ENCODE data around the gene FGF3. TPM values are rescaled to one million over a fixed set of nuclear protein-coding genes. Genes with fewer than 3 reads are reported as not detected.

Gene FGF3
- polyA plus RNA-seq, 1 donor (not counting 4 experiments of a cell fraction or from before 2014, with no cell fraction given), result not detected

GRCh38 chr11:69799097-69799496, 20.1 kb downstream of the FGF3 start:
- no peak overlapping the region for H2AFZ ChIP-seq (ENCODE audit: control insufficient read depth, low read length)
- no peak overlapping the region for H3K27ac ChIP-seq (ENCODE audit: control insufficient read depth, insufficient read depth, low read length)
- H3K4me1 ChIP-seq (ENCODE audit: control insufficient read depth, extremely low read depth, insufficient read depth, low read length), result no peaks in the 10 kb centered on the region
- TF ChIP-seq CTCF (optimal IDR thresholded peaks at IDR 0.05 in 1 of 3, IDR thresholded peaks at IDR 0.05 in 1 of 3, conservative IDR thresholded peaks at IDR 0.05 in 1 of 3; ENCODE audit: extremely low read depth in 1 of 3, insufficient read depth in 2 of 3, low read length in 3 of 3) (no peak), EZH2 (IDR thresholded peaks at IDR 0.05; ENCODE audit: low read length) (no peak)
- no peak overlapping the region for H3K9ac ChIP-seq (ENCODE audit: control insufficient read depth, extremely low read depth, insufficient read depth, low read length)
- H3K9me3 ChIP-seq (ENCODE audit: control insufficient read depth, low read depth, low read length), result no peaks in the 10 kb centered on the region
- peaks cover 5% of the 10 kb centered on the region for H3K27me3 ChIP-seq (ENCODE audit: control insufficient read depth, extremely low read depth, insufficient read depth, low read length)
- H3K79me2 ChIP-seq (ENCODE audit: control insufficient read depth, insufficient read depth, low read length), result no peaks in the 10 kb centered on the region
- H3K4me3 ChIP-seq (ENCODE audit: control insufficient read depth in 2 of 3, extremely low read depth in 1 of 3, insufficient read depth in 2 of 3, low read depth in 1 of 3, low read length in 3 of 3), result no peak overlapping the region
- no peaks in the 10 kb centered on the region for H3K36me3 ChIP-seq (ENCODE audit: control insufficient read depth in 2 of 2, extremely low read depth in 1 of 2, insufficient read depth in 2 of 2, low read length in 2 of 2)
- FAIRE-seq (no peak), DNase-seq (ENCODE audit: low read depth, low spot score) (no peak)
- H3K9me1 ChIP-seq (ENCODE audit: control insufficient read depth, extremely low read depth, insufficient read depth, low read length), result no peaks in the 10 kb centered on the region
- no peaks in the 10 kb centered on the region for H4K20me1 ChIP-seq (ENCODE audit: control insufficient read depth, extremely low read depth, insufficient read depth, low read length)
- dilution Hi-C loops (cut with MboI; ENCODE audit: extremely low pct_ligation_motif_present, low sequenced_read_pairs), result no loop called here
- H3K4me2 ChIP-seq (ENCODE audit: control insufficient read depth, extremely low read depth, insufficient read depth, low read depth, low read length), result no peak overlapping the region

DNA sequence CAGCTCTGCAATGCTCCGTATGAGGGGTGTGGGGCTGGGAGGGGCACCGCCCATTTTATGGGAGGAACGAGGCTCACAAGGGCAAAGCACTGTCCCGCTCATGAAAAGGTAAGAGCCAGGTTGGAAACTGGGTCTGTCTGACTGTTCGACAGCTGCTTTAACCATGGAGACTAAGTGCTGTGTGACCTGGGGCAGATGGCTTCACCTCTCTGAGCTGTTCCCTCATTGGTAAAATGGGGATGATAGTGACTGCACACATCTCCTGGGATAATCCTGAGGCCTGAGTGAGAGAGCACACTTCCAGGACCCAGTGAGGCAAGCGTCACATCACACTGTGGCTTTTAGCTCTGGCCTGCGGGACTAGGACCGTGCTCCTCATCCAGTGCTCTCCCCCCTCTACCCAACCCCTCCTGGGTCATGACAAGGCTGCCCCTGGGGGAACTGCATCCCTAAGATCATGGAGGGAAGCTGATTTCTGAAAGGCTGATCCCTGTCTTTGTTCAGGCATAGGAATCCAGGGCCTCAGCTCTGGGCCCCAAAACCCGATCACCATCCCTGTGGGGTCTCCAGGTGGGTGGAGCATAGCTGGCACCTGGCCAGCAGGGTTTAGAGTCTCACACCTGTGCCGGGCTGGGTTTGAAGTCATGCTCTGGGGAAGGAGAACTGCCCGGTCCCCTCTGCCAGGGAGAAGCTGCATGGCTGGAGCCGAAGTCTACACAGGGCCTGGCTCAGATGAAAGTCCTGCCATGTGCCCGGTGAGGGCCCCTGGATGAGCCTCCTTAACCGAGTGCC, 21.3 kb downstream of the FGF3 start:
- no peaks in the 10 kb centered on the region for H3K36me3 ChIP-seq (ENCODE audit: control insufficient read depth in 2 of 2, extremely low read depth in 1 of 2, insufficient read depth in 2 of 2, low read length in 2 of 2)
- H4K20me1 ChIP-seq (ENCODE audit: control insufficient read depth, extremely low read depth, insufficient read depth, low read length), result no peaks in the 10 kb centered on the region
- H3K4me2 ChIP-seq (ENCODE audit: control insufficient read depth, extremely low read depth, insufficient read depth, low read depth, low read length), result no peak overlapping the region
- no peak overlapping the region for H3K27ac ChIP-seq (ENCODE audit: control insufficient read depth, insufficient read depth, low read length)
- TF ChIP-seq EZH2 (IDR thresholded peaks at IDR 0.05; ENCODE audit: low read length), result no peak
- H3K4me3 ChIP-seq (ENCODE audit: control insufficient read depth in 2 of 3, extremely low read depth in 1 of 3, insufficient read depth in 2 of 3, low read depth in 1 of 3, low read length in 3 of 3), result no peak overlapping the region
- H3K9ac ChIP-seq (ENCODE audit: control insufficient read depth, extremely low read depth, insufficient read depth, low read length), result no peak overlapping the region
- H2AFZ ChIP-seq (ENCODE audit: control insufficient read depth, low read length), result no peak overlapping the region
- no peaks in the 10 kb centered on the region for H3K79me2 ChIP-seq (ENCODE audit: control insufficient read depth, insufficient read depth, low read length)
- no peaks in the 10 kb centered on the region for H3K9me1 ChIP-seq (ENCODE audit: control insufficient read depth, extremely low read depth, insufficient read depth, low read length)
- FAIRE-seq (no peak), DNase-seq (ENCODE audit: low read depth, low spot score) (no peak)
- dilution Hi-C loops (cut with MboI; ENCODE audit: extremely low pct_ligation_motif_present, low sequenced_read_pairs), result no loop called here
- no peaks in the 10 kb centered on the region for H3K9me3 ChIP-seq (ENCODE audit: control insufficient read depth, low read depth, low read length)
- peaks cover 5% of the 10 kb centered on the region for H3K27me3 ChIP-seq (ENCODE audit: control insufficient read depth, extremely low read depth, insufficient read depth, low read length)
- no peaks in the 10 kb centered on the region for H3K4me1 ChIP-seq (ENCODE audit: control insufficient read depth, extremely low read depth, insufficient read depth, low read length)
